ENCODE results near the gene TEX261.
"Not testable (repeated sequence)": the region's sequence is repeated elsewhere in the genome, so short reads cannot be mapped to it uniquely, and the experiment has no call there.

GRCh38 chr2:71019989-71020388, 25.3 kb upstream of the TEX261 start:
- TF ChIP-seq, protein P1, sequence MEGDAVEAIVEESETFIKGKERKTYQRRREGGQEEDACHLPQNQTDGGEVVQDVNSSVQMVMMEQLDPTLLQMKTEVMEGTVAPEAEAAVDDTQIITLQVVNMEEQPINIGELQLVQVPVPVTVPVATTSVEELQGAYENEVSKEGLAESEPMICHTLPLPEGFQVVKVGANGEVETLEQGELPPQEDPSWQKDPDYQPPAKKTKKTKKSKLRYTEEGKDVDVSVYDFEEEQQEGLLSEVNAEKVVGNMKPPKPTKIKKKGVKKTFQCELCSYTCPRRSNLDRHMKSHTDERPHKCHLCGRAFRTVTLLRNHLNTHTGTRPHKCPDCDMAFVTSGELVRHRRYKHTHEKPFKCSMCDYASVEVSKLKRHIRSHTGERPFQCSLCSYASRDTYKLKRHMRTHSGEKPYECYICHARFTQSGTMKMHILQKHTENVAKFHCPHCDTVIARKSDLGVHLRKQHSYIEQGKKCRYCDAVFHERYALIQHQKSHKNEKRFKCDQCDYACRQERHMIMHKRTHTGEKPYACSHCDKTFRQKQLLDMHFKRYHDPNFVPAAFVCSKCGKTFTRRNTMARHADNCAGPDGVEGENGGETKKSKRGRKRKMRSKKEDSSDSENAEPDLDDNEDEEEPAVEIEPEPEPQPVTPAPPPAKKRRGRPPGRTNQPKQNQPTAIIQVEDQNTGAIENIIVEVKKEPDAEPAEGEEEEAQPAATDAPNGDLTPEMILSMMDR (conservative IDR thresholded peaks at IDR 0.05 in 1 of 2, IDR thresholded peaks at IDR 0.05 in 1 of 2; ENCODE audit: extremely low read depth in 1 of 2, insufficient read depth in 1 of 2, low read depth in 1 of 2, low read length in 2 of 2): not testable (repeated sequence)
- not testable (repeated sequence) for TF ChIP-seq EZH2 (IDR thresholded peaks at IDR 0.05; ENCODE audit: borderline replicate concordance, low read length)
